ENCODE data around the gene VKORC1L1.

Gene VKORC1L1

DNA sequence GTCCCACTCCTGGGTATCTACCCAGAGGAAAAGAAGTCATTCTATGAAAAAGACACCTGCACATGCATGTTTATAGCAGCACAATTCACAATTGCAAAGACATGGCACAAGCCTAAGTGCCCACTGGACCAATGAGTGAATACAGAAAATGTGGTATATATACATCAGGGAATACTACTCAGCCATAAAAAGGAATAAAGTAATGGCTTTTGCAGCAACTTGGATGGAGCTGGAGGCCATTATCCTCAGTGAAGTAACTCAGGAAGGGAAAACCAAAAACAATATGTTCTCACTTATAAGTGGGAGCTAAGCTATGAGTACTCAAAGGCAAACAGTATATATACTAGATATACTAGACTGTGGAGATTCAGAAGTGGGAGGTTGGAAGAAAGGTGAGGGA lies 53.7 kb downstream of the VKORC1L1 start:
- TF ChIP-seq, protein P1, sequence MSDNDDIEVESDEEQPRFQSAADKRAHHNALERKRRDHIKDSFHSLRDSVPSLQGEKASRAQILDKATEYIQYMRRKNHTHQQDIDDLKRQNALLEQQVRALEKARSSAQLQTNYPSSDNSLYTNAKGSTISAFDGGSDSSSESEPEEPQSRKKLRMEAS (IDR thresholded peaks at IDR 0.05) = no peak
- TF ChIP-seq, protein P2, sequence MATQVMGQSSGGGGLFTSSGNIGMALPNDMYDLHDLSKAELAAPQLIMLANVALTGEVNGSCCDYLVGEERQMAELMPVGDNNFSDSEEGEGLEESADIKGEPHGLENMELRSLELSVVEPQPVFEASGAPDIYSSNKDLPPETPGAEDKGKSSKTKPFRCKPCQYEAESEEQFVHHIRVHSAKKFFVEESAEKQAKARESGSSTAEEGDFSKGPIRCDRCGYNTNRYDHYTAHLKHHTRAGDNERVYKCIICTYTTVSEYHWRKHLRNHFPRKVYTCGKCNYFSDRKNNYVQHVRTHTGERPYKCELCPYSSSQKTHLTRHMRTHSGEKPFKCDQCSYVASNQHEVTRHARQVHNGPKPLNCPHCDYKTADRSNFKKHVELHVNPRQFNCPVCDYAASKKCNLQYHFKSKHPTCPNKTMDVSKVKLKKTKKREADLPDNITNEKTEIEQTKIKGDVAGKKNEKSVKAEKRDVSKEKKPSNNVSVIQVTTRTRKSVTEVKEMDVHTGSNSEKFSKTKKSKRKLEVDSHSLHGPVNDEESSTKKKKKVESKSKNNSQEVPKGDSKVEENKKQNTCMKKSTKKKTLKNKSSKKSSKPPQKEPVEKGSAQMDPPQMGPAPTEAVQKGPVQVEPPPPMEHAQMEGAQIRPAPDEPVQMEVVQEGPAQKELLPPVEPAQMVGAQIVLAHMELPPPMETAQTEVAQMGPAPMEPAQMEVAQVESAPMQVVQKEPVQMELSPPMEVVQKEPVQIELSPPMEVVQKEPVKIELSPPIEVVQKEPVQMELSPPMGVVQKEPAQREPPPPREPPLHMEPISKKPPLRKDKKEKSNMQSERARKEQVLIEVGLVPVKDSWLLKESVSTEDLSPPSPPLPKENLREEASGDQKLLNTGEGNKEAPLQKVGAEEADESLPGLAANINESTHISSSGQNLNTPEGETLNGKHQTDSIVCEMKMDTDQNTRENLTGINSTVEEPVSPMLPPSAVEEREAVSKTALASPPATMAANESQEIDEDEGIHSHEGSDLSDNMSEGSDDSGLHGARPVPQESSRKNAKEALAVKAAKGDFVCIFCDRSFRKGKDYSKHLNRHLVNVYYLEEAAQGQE (IDR thresholded peaks at IDR 0.05; ENCODE audit: low read depth) = no peak
- TF ChIP-seq CEBPB (IDR thresholded peaks at IDR 0.05) (no peak), TAF1 (IDR thresholded peaks at IDR 0.05; ENCODE audit: low read depth) (no peak), NFIC (IDR thresholded peaks at IDR 0.05) (no peak), RAD21 (IDR thresholded peaks at IDR 0.05; ENCODE audit: low read depth) (no peak), EP300 (IDR thresholded peaks at IDR 0.05; ENCODE audit: borderline replicate concordance) (no peak), EGR1 (IDR thresholded peaks at IDR 0.05) (no peak), CREB1 (IDR thresholded peaks at IDR 0.05; ENCODE audit: low read depth) (no peak), ZBTB7A (IDR thresholded peaks at IDR 0.05; ENCODE audit: low read depth) (no peak), TCF12 (IDR thresholded peaks at IDR 0.05; ENCODE audit: low read depth) (no peak), FOXM1 (IDR thresholded peaks at IDR 0.05; ENCODE audit: borderline replicate concordance, low read depth) (no peak), TEAD4 (IDR thresholded peaks at IDR 0.05) (no peak)
- TF ChIP-seq, protein P3, sequence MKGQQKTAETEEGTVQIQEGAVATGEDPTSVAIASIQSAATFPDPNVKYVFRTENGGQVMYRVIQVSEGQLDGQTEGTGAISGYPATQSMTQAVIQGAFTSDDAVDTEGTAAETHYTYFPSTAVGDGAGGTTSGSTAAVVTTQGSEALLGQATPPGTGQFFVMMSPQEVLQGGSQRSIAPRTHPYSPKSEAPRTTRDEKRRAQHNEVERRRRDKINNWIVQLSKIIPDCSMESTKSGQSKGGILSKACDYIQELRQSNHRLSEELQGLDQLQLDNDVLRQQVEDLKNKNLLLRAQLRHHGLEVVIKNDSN (IDR thresholded peaks at IDR 0.05) = no peak

DNA sequence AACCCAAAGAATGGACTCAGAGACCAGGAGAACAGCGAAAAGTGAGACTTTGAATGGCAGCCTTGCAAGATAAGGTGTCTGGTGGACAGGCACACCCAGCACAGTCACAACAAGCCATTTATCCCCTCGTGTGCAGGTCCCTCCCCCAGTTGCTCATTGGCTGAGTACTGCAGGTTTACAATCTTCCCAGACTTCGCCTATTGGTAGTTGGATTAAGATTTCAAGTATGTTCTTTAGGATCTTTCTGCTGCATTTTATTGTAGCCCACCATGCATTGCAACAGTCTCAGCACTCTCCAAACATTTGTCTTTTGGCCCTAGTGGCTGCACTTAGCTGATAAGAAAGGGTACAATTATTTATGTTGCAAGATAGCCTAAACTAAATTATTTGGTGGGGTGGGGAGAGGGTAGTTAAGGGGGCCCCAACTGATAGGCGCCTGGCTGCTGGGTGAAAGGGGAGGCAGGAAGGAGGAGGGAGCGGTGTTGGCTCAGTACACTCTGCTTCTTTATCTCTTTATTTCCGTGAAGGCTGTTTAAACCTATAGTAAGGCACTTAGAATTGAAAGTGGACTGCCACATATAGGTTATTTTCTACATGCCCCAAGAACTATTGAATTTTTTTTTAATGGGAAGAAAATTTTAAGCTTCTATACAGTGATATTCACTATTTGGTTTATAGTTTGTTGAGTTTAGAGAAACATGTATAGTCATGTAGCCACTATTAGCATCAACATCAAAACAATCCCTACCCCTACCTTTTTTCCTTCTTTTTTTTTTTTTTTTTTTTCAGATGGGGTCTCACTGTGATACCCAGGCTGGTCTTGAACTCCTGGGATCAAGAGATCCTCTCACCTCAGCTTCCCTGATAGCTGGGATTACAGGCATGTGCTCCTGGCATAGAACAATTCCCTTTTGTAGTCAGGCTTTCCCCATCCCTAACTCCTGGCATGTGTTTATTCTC lies 54.9 kb downstream of the VKORC1L1 start:
- TF ChIP-seq, protein P2 (IDR thresholded peaks at IDR 0.05; ENCODE audit: low read depth) = no peak
- TF ChIP-seq, protein P1 (IDR thresholded peaks at IDR 0.05) = no peak
- TF ChIP-seq EGR1 (IDR thresholded peaks at IDR 0.05) (no peak), NFIC (IDR thresholded peaks at IDR 0.05) (no peak), ZBTB7A (IDR thresholded peaks at IDR 0.05; ENCODE audit: low read depth) (no peak), FOXM1 (IDR thresholded peaks at IDR 0.05; ENCODE audit: borderline replicate concordance, low read depth) (no peak), CREB1 (IDR thresholded peaks at IDR 0.05; ENCODE audit: low read depth) (no peak), TCF12 (IDR thresholded peaks at IDR 0.05; ENCODE audit: low read depth) (no peak), RAD21 (IDR thresholded peaks at IDR 0.05; ENCODE audit: low read depth) (no peak), YY1 (IDR thresholded peaks at IDR 0.05; ENCODE audit: low read depth) (no peak), EP300 (IDR thresholded peaks at IDR 0.05; ENCODE audit: borderline replicate concordance) (no peak), CEBPB (IDR thresholded peaks at IDR 0.05) (no peak)
- TF ChIP-seq, protein P3 (IDR thresholded peaks at IDR 0.05) = no peak

DNA sequence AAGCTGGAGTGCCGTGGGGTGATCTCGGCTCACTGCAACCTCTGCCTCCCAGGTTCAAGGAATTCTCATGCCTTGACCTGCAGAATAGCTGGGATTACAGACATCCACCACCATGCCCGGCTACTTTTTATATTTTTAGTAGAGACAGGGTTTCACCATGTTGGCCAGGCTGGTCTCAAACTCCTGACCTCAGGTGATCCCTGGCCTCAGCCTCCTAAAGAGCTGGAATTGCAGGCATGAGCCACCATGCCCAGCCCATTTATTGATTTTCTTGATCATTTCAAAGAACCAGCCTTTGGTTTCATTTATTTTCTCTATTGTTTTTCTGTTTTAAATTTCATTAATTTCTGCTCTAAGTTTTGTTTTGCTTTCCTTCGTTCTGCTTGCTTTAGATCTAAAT lies 58.8 kb downstream of the VKORC1L1 start:
- TF ChIP-seq FOXM1 (IDR thresholded peaks at IDR 0.05; ENCODE audit: borderline replicate concordance, low read depth) (no peak), ZBTB7A (IDR thresholded peaks at IDR 0.05; ENCODE audit: low read depth) (no peak), CEBPB (IDR thresholded peaks at IDR 0.05) (no peak), EGR1 (IDR thresholded peaks at IDR 0.05) (no peak), RAD21 (IDR thresholded peaks at IDR 0.05; ENCODE audit: low read depth) (no peak)
- TF ChIP-seq, protein P2 (IDR thresholded peaks at IDR 0.05; ENCODE audit: low read depth) = no peak

DNA sequence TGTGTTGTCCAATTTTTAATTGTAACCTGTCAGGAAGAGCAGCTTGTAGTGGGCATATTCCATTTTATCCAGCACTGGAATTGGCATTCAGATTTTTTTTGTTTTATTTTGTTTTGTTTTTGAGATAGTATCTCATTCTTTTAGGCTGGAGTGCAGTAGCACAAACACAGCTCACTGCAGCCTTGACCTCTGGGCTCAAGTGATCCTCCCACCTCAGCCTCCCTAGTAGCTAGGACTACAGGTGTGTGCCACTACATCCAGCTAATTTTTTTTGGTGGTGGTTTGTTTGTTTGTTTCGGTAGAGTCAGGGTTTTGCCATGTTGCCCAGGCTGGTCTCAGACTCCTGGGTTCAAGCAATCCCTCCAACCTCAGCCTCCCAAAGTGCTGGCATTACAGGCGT lies 64.4 kb downstream of the VKORC1L1 start:
- TF ChIP-seq EP300 (IDR thresholded peaks at IDR 0.05; ENCODE audit: borderline replicate concordance) = no peak
- TF ChIP-seq TAF1 (IDR thresholded peaks at IDR 0.05; ENCODE audit: low read depth) = no peak
- TF ChIP-seq YY1 (IDR thresholded peaks at IDR 0.05; ENCODE audit: low read depth) = no peak
- no peak for TF ChIP-seq CREB1 (IDR thresholded peaks at IDR 0.05; ENCODE audit: low read depth)
- TF ChIP-seq, protein P3 (IDR thresholded peaks at IDR 0.05) = no peak
- no peak for TF ChIP-seq TEAD4 (IDR thresholded peaks at IDR 0.05)
- no peak for TF ChIP-seq RAD21 (IDR thresholded peaks at IDR 0.05; ENCODE audit: low read depth)
- TF ChIP-seq TCF12 (IDR thresholded peaks at IDR 0.05; ENCODE audit: low read depth) = no peak
